ENCODE results near the gene RAP1GAP2.

GRCh38 chr17:2911035-2911754 lies 115.0 kb downstream of the RAP1GAP2 start:
- TF ChIP-seq, protein P1, sequence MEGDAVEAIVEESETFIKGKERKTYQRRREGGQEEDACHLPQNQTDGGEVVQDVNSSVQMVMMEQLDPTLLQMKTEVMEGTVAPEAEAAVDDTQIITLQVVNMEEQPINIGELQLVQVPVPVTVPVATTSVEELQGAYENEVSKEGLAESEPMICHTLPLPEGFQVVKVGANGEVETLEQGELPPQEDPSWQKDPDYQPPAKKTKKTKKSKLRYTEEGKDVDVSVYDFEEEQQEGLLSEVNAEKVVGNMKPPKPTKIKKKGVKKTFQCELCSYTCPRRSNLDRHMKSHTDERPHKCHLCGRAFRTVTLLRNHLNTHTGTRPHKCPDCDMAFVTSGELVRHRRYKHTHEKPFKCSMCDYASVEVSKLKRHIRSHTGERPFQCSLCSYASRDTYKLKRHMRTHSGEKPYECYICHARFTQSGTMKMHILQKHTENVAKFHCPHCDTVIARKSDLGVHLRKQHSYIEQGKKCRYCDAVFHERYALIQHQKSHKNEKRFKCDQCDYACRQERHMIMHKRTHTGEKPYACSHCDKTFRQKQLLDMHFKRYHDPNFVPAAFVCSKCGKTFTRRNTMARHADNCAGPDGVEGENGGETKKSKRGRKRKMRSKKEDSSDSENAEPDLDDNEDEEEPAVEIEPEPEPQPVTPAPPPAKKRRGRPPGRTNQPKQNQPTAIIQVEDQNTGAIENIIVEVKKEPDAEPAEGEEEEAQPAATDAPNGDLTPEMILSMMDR (IDR thresholded peaks at IDR 0.05) = no peak
- TF ChIP-seq POLR2A (IDR thresholded peaks at IDR 0.05) = no peak

Measured in uterus (tissue), 2 donors.